Liver (tissue), 9 donors: Measurements from ENCODE around the gene C10orf143. TPM values are rescaled to one million over a fixed set of nuclear protein-coding genes. Genes with fewer than 3 reads are reported as not detected.

Experiments
- DNase-seq: peaks from one replicate; pipeline ENCODE4 v3.0.0-alpha.2; 2017; ENCODE audit warnings: low spot score
- H3K27ac ChIP-seq, 2 donors: one replicate each; pipeline ENCODE4 v1.7.0; 2013; ENCODE audit warnings: inconsistent platforms in 2 of 2, low read length in 2 of 2, control low read depth in 1 of 2, low read depth in 1 of 2, mild to moderate bottlenecking in 1 of 2
- H3K27me3 ChIP-seq, 4 donors: one replicate each; pipeline versions ENCODE4 v1.6.1 to v1.7.0; 2013; ENCODE audit warnings: low read length in 3 of 4, inconsistent platforms in 1 of 4, mild to moderate bottlenecking in 1 of 4, moderate library complexity in 1 of 4; ENCODE audit not compliant: control insufficient read depth in 4 of 4, insufficient read depth in 4 of 4
- H3K36me3 ChIP-seq, 4 donors: one replicate each; pipeline versions ENCODE4 v1.6.1 to v1.7.0; 2013; ENCODE audit warnings: low read length in 3 of 4, mild to moderate bottlenecking in 3 of 4, low read depth in 1 of 4, moderate library complexity in 1 of 4; ENCODE audit not compliant: control insufficient read depth in 4 of 4, insufficient read depth in 3 of 4
- H3K4me1 ChIP-seq, 4 donors: one replicate each; pipeline versions ENCODE4 v1.6.1 to v1.7.0; 2013; ENCODE audit warnings: low read length in 3 of 4, mild to moderate bottlenecking in 3 of 4, moderate library complexity in 1 of 4; ENCODE audit not compliant: control insufficient read depth in 4 of 4, insufficient read depth in 4 of 4
- H3K4me3 ChIP-seq, 3 donors: one replicate each; pipeline versions ENCODE4 v1.6.1 to v1.7.0; 2013; ENCODE audit warnings: low read length in 3 of 3, control low read depth in 1 of 3, low read depth in 1 of 3, mild to moderate bottlenecking in 1 of 3
- H3K9ac ChIP-seq, 2 donors: one replicate each; pipeline ENCODE4 v1.7.0; 2013; ENCODE audit warnings: low read length in 2 of 2, mild to moderate bottlenecking in 2 of 2, moderate library complexity in 2 of 2, control low read depth in 1 of 2, low read depth in 1 of 2
- H3K9me3 ChIP-seq, 4 donors: one replicate each; pipeline versions ENCODE4 v1.6.1 to v1.7.0; 2013; ENCODE audit warnings: low read length in 3 of 4; ENCODE audit not compliant: control insufficient read depth in 4 of 4
- EGR1 ChIP-seq, 2 donors: IDR thresholded peaks; 2 replicates each; pipeline ENCODE4 v1.6.1; 2016 to 2018; ENCODE audit warnings: antibody characterized with exemption in 2 of 2, low read depth in 2 of 2
- FOXA1 ChIP-seq: IDR thresholded peaks from 2 replicates; pipeline ENCODE4 v1.6.1; 2016; ENCODE audit warnings: antibody characterized with exemption
- FOXA2 ChIP-seq: IDR thresholded peaks from 2 replicates; pipeline ENCODE4 v1.6.1; 2016; ENCODE audit warnings: antibody characterized with exemption
- GABPA ChIP-seq, 2 donors: IDR thresholded peaks in 1 of 2; conservative IDR thresholded peaks in 1 of 2; 2 replicates each; pipeline ENCODE4 v1.6.1; 2016; ENCODE audit warnings: antibody characterized with exemption in 2 of 2, mild to moderate bottlenecking in 1 of 2, moderate library complexity in 1 of 2
- HNF4A ChIP-seq, 2 donors: conservative IDR thresholded peaks; 2 replicates each; pipeline ENCODE4 v1.6.1; 2016; ENCODE audit warnings: antibody characterized with exemption in 2 of 2, mild to moderate bottlenecking in 2 of 2
- HNF4G ChIP-seq: IDR thresholded peaks from 2 replicates; pipeline ENCODE4 v1.6.1; 2016; ENCODE audit warnings: antibody characterized with exemption
- JUND ChIP-seq, 2 donors: IDR thresholded peaks; 2 replicates each; pipeline ENCODE4 v1.6.1; 2016; ENCODE audit warnings: antibody characterized with exemption in 2 of 2
- NR2F2 ChIP-seq: IDR thresholded peaks from 2 replicates; pipeline ENCODE4 v1.6.1; 2016; ENCODE audit warnings: antibody characterized with exemption
- RAD21 ChIP-seq, 2 donors: IDR thresholded peaks; 2 replicates each; pipeline ENCODE4 v1.6.1; 2016; ENCODE audit warnings: antibody characterized with exemption in 2 of 2, mild to moderate bottlenecking in 2 of 2
- RXRA ChIP-seq, 2 donors: IDR thresholded peaks; 2 replicates each; pipeline ENCODE4 v1.6.1; 2017 to 2018; ENCODE audit warnings: antibody characterized with exemption in 2 of 2, mild to moderate bottlenecking in 1 of 2
- SP1 ChIP-seq: IDR thresholded peaks from 2 replicates; pipeline ENCODE4 v1.6.1; 2018; ENCODE audit warnings: antibody characterized with exemption, mild to moderate bottlenecking
- TAF1 ChIP-seq: conservative IDR thresholded peaks from 2 replicates; pipeline ENCODE4 v1.6.1; 2016; ENCODE audit warnings: antibody characterized with exemption, mild to moderate bottlenecking
- YY1 ChIP-seq: IDR thresholded peaks from 2 replicates; pipeline ENCODE4 v1.6.1; 2016; ENCODE audit warnings: antibody characterized with exemption, mild to moderate bottlenecking
- WGBS: extraction: QIAGEN DNeasy Blood & Tissue Kit; methylation state at CpG from one replicate; pipeline ENCODE4 v1.1.7; 2013; 5-methylcytosine and 5-hydroxymethylcytosine counted together
- polyA plus RNA-seq, 2 donors: library from polyadenylated mRNA; stranded (reverse) in 1 of 2; unstranded in 1 of 2; fragments of 200-250 nt in 1 of 2; fragments of >200 nt in 1 of 2; fragmentation: Nextera tagmentation in 1 of 2; extraction: Ambion mirVana in 1 of 2; gene quantifications; one replicate each; pipeline versions ENCODE4 v1.2.1 to v1.2.3, GENCODE V29; 2013 to 2015
- total RNA-seq, 2 donors: library from RNA; depleted of rRNA; stranded (reverse); fragments of >200 nt; gene quantifications; one replicate each; pipeline ENCODE4 v1.2.3, GENCODE V29; 2014
- TF ChIP-seq, protein P1 (sequence below): IDR thresholded peaks from 2 replicates; pipeline ENCODE4 v1.6.1; 2016; ENCODE audit warnings: antibody characterized with exemption, mild to moderate bottlenecking
- TF ChIP-seq, protein P2 (sequence below): fragments of 150-350 bp; IDR thresholded peaks from 2 replicates; pipeline ENCODE4 v1.5.1; 2017; ENCODE audit warnings: improper control_type of control experiment, low read depth, low read length; ENCODE audit not compliant: missing input control
- TF ChIP-seq, protein P3 (sequence below): IDR thresholded peaks from 2 replicates; pipeline ENCODE4 v1.6.1; 2016; ENCODE audit warnings: antibody characterized with exemption
- TF ChIP-seq, protein P4 (sequence below): IDR thresholded peaks from 2 replicates; pipeline ENCODE4 v1.6.1; 2016; ENCODE audit warnings: antibody characterized with exemption
- TF ChIP-seq, protein P5 (sequence below): IDR thresholded peaks from 2 replicates; pipeline ENCODE4 v1.6.1; 2016; ENCODE audit warnings: antibody characterized with exemption
- donor health status: healthy.
- donor health status: healthy.
- donor health status: healthy.
- donor health status: healthy.
- donor health status: healthy.

C10orf143 gene
- total RNA-seq = under 1 TPM; 0.14 to 0.67 TPM
- 1 to 10 TPM; 1.8 to 2.7 TPM for polyA plus RNA-seq

DNA sequence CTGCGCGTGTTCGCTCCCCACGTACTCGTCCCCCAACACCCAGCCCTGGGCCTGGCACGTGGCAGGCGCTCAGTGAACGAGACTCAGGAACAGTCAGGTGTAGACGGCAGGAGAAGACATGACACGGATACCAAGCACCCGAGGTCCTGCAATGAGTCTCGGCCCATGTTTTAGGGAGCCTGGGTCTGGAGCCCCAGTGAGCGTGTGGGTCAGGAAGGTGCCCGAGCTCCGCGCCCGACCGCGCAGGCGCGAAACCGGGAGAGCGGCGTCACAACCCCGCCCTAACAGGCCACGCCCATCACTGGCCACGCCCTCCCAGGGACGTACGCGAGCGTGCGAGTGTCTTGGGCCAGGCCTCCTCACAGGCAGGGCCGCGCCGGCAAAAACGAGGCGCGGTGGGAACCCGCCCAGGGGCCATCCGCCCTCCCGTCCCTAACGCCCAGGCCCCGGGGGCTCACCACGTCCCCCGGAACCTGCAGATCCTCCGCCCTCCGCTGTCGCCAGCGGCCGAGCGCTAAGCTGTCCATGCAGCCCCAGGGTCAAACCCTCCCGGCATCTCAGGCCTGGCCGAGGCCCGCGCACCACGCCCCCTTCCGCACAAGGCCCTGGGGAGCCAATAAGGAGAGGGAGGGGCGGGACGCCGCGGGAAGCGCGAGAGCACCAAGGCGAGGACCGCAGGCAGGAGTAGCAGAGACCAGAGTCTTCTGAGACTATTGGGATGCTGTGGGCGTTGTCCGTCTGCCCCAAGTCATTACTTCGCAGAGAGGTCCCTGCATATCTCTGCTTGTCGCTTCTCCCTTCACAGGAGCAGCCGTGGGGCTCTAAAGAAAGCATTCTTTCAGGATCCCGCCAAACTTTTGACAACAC lies at the start of gene C10orf143:
C10orf143 (minus strand) TSS at position 585 of the 867 bp plus-strand sequence; CDS start at position 527, 58 bp downstream.
- Histone ChIP-seq H3K27me3 (no peaks in the 10 kb centered on the region), H3K4me1 (peaks cover 3 to 25% (median 17%) of the 10 kb centered on the region in 4 donors)
- peak; percentile 100 for DNase-seq

More for the DNA sequence above, at the start of gene C10orf143:
- no peaks in the 10 kb centered on the region for H3K36me3 ChIP-seq
- H3K27ac ChIP-seq = peak within 1 kb of the TSS; percentile 72 to 95
- H3K4me3 ChIP-seq = peak within 1 kb of the TSS; percentile 67 to 83 (median 78)
- H3K9me3 ChIP-seq = no peaks in the 10 kb centered on the region
- peak within 1 kb of the TSS; percentile 71 to 80 for H3K9ac ChIP-seq
- under 1% methylated on average over 71 of the region's 71 CpGs for WGBS
- TF ChIP-seq NR2F2 (peak; percentile 28), TAF1 (no peak), GABPA (IDR thresholded peaks at IDR 0.05 in 1 of 2, conservative IDR thresholded peaks at IDR 0.05 in 1 of 2) (peak in 1 of 2 donors; percentile 68), SP1 (peak; percentile 81), YY1 (peak; percentile 77), RAD21 (IDR thresholded peaks at IDR 0.05) (no peak), JUND (IDR thresholded peaks at IDR 0.05) (no peak), FOXA1 (peak; percentile 22), FOXA2 (no peak), HNF4G (no peak), HNF4A (conservative IDR thresholded peaks at IDR 0.05) (no peak), EGR1 (IDR thresholded peaks at IDR 0.05; ENCODE audit: low read depth in 2 of 2) (peak in 1 of 2 donors; percentile 24), RXRA (IDR thresholded peaks at IDR 0.05) (peak in 1 of 2 donors; percentile 9)
- TF ChIP-seq, protein P1, sequence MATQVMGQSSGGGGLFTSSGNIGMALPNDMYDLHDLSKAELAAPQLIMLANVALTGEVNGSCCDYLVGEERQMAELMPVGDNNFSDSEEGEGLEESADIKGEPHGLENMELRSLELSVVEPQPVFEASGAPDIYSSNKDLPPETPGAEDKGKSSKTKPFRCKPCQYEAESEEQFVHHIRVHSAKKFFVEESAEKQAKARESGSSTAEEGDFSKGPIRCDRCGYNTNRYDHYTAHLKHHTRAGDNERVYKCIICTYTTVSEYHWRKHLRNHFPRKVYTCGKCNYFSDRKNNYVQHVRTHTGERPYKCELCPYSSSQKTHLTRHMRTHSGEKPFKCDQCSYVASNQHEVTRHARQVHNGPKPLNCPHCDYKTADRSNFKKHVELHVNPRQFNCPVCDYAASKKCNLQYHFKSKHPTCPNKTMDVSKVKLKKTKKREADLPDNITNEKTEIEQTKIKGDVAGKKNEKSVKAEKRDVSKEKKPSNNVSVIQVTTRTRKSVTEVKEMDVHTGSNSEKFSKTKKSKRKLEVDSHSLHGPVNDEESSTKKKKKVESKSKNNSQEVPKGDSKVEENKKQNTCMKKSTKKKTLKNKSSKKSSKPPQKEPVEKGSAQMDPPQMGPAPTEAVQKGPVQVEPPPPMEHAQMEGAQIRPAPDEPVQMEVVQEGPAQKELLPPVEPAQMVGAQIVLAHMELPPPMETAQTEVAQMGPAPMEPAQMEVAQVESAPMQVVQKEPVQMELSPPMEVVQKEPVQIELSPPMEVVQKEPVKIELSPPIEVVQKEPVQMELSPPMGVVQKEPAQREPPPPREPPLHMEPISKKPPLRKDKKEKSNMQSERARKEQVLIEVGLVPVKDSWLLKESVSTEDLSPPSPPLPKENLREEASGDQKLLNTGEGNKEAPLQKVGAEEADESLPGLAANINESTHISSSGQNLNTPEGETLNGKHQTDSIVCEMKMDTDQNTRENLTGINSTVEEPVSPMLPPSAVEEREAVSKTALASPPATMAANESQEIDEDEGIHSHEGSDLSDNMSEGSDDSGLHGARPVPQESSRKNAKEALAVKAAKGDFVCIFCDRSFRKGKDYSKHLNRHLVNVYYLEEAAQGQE = peak; percentile 53
- TF ChIP-seq, protein P2, sequence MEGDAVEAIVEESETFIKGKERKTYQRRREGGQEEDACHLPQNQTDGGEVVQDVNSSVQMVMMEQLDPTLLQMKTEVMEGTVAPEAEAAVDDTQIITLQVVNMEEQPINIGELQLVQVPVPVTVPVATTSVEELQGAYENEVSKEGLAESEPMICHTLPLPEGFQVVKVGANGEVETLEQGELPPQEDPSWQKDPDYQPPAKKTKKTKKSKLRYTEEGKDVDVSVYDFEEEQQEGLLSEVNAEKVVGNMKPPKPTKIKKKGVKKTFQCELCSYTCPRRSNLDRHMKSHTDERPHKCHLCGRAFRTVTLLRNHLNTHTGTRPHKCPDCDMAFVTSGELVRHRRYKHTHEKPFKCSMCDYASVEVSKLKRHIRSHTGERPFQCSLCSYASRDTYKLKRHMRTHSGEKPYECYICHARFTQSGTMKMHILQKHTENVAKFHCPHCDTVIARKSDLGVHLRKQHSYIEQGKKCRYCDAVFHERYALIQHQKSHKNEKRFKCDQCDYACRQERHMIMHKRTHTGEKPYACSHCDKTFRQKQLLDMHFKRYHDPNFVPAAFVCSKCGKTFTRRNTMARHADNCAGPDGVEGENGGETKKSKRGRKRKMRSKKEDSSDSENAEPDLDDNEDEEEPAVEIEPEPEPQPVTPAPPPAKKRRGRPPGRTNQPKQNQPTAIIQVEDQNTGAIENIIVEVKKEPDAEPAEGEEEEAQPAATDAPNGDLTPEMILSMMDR = no peak
- TF ChIP-seq, protein P3, sequence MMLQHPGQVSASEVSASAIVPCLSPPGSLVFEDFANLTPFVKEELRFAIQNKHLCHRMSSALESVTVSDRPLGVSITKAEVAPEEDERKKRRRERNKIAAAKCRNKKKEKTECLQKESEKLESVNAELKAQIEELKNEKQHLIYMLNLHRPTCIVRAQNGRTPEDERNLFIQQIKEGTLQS = no peak
- TF ChIP-seq, protein P4, sequence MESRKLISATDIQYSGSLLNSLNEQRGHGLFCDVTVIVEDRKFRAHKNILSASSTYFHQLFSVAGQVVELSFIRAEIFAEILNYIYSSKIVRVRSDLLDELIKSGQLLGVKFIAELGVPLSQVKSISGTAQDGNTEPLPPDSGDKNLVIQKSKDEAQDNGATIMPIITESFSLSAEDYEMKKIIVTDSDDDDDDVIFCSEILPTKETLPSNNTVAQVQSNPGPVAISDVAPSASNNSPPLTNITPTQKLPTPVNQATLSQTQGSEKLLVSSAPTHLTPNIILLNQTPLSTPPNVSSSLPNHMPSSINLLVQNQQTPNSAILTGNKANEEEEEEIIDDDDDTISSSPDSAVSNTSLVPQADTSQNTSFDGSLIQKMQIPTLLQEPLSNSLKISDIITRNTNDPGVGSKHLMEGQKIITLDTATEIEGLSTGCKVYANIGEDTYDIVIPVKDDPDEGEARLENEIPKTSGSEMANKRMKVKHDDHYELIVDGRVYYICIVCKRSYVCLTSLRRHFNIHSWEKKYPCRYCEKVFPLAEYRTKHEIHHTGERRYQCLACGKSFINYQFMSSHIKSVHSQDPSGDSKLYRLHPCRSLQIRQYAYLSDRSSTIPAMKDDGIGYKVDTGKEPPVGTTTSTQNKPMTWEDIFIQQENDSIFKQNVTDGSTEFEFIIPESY = peak; percentile 98
- TF ChIP-seq, protein P5, sequence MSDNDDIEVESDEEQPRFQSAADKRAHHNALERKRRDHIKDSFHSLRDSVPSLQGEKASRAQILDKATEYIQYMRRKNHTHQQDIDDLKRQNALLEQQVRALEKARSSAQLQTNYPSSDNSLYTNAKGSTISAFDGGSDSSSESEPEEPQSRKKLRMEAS = peak; percentile 60
